DMS53 treated with DMSO at 0.1 percent for 48 hours (cell line): ENCODE results near the gene CTNNA2.

Source experiments
- DNase-seq: peaks from one replicate; lab custom pipeline; 2025; ENCODE audit not compliant: unreplicated experiment; lab: John Stamatoyannopoulos, UW

Gene CTNNA2

DNA sequence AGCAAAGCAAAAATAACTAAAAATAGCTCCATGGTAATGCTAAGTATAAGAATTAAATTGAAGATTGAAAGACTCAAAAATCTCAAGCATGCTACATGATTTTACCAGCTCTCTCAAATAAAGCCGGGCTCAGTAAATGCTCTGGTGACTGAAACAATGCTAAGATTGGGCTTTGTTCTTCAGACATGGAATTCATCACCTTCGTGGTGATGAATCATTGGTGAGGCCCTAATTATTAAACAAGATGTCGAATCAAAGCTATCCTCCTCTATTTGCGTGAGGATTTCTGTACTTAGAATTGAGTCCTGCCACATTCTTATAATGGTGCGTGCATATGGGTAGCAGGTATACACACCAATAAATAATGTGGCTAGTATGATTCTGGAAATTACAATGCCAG is 850.5 kb downstream of the CTNNA2 start:
- no peak for DNase-seq

- DNase-seq: no peak
Observed at GRCh38 chr2:80363791-80364349, 851.0 kb downstream of the CTNNA2 start.

DNA sequence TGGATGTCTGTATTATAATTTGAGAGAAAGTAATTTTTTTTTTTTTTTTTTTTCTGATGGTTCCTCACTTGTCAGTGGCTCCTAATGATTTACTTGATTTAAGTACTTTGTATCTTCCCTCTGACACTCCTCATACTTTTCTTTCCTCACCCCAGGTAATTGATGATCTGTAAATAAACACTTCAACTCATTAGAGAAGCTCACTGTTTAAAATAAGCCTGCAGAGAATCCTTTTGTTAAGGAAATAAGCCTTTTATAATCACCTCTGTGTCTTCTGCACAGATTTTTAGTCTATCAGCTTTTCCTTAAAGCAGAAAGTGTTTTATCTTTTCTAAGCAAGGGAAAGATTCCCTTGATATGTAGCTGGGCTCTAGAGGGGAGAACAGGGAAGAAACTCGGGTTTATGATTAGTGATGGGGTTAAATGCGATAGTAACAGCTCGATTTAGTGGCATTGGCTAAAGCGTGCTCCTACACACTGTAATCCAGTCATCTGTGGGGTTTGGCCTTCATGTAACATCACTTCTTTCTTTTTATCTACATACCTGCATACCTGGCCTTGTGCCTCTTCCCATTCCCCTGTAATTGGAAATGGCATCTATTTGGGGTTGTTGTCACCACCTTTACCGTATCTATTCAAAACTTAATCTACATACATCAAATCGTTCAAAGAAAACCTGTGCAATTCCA is 851.8 kb downstream of the CTNNA2 start:
- no peak for DNase-seq

DNA sequence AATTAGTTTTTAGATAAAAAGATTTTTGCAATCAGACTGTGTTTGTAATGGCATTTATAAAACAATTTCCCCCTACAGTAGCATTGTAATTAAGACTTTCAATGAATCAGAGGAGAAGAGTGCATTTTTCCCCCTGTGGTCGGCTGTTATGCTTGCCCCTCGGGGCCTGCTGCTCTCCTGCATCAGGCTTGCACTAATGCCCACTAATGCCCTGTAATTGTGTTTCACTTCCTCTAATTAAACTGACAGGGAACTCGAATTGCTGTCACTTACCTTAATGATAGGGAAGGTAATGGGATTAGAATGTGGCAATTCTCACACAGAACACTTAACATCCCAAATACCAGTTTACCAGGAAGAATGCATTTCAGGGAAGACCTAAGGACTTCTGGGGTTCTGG is 852.9 kb downstream of the CTNNA2 start:
- DNase-seq: no peak

- no peak for DNase-seq
Observed at GRCh38 chr2:80370375-80371009, 857.6 kb downstream of the CTNNA2 start.

- DNase-seq: no peak
Observed at GRCh38 chr2:80374105-80374504, 861.3 kb downstream of the CTNNA2 start.

- no peak for DNase-seq
Observed at GRCh38 chr2:80377071-80377470, 864.2 kb downstream of the CTNNA2 start.

DNA sequence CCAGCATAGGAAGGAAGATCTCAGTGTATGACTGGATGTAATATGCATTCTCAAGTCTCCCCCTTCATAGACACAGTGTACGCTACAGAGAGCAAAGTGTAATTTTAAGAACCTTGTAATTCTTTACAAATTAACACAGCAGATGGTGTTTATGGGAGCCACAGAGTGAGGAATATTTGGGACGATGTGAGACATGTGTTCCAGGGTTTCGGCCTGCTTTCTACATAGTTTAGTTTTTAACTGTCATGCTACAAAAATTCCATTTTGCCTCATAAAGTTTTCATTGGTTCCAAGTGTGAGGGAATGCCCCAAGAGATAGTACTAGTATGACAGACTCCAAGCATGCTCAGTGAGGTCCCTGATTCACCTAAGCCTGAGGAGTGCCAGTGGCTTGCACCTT is 867.9 kb downstream of the CTNNA2 start:
- no peak for DNase-seq

DNA sequence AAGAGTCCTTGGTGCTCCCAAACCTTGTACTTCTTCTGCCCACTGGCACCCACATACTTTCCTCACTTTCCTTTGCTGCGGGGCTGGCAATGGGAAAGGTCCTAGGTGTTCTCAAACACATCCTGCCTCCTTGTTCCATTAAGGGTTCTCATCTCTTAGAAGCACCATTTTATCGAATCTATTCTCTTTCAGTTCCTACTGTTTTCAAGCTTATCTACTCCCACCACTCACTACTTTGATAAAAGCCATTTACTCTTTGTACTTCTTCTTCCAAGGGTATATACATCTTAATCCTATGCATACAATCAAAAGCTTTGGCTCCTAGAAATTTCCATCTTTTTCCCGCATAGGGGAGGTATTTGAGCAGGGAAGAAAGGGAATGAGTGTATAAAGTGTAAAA is 868.8 kb downstream of the CTNNA2 start:
- DNase-seq: no peak

GRCh38 chr2:80392441-80392840 is 879.6 kb downstream of the CTNNA2 start:
- DNase-seq: no peak

- no peak for DNase-seq
Observed at GRCh38 chr2:80393991-80394390, 881.1 kb downstream of the CTNNA2 start.

GRCh38 chr2:80395251-80395650 is 882.4 kb downstream of the CTNNA2 start:
- no peak for DNase-seq

- DNase-seq: no peak
Observed at GRCh38 chr2:80396276-80396675, 883.4 kb downstream of the CTNNA2 start.

GRCh38 chr2:80403081-80403480 is 890.2 kb downstream of the CTNNA2 start:
- no peak for DNase-seq

- no peak for DNase-seq
Observed at GRCh38 chr2:80407377-80407776, 894.5 kb downstream of the CTNNA2 start.

- DNase-seq: no peak
Observed at GRCh38 chr2:80410346-80410745, 897.5 kb downstream of the CTNNA2 start.

- no peak for DNase-seq
Observed at GRCh38 chr2:80413136-80413535, 900.3 kb downstream of the CTNNA2 start.

DNA sequence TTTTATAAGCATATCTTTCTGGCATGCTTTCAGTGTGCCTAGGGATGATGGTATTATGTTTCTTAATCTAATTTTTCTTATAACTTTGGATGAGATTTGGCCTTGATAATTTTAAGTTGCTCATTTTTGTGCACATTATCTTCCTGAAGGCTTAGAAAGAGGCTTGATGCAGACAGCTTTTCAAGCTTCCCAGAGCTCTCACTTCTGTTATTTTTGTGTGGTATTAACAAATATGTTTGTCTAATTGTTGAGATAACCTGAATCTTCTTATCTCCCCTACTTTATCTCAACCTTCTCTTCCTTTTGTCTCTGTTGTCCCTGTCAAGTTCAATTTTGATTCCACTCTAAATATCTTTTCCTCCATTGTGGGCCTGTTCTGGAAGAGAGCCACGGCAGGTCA is 904.9 kb downstream of the CTNNA2 start:
- no peak for DNase-seq

DNA sequence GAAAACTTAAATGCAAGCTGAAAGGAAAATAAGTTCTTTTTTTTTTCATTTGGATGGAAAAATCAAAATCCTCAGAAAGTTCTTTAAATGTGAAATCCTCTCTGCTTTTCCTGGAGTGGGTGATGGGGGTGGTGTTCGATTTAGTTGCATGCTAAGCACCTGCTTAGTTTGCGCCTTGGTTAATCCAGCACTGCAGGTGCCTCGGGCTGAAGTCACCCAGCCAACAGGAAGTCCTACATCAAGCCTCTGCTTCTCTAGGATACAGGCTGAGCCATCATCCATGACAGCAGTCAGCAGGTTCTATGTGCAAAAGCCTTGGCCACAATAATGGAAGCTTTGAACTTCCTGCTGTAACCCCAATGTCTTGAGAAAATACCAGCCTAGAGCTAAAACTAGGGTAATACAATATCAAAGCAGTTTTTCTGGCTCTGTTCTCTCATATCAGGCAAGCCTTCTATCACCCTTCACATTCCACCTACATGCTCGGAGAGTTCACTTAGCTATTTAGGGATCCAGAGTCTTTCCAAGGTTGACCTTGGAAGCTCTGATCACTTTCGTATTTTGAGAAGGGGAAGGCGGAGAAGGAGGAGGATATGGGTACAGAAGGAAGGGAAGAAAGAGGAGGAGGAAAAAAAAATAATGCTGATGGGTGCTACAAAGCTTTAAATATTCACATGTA is 907.8 kb downstream of the CTNNA2 start:
- no peak for DNase-seq

GRCh38 chr2:80429251-80429650 is 916.4 kb downstream of the CTNNA2 start:
- no peak for DNase-seq

DNA sequence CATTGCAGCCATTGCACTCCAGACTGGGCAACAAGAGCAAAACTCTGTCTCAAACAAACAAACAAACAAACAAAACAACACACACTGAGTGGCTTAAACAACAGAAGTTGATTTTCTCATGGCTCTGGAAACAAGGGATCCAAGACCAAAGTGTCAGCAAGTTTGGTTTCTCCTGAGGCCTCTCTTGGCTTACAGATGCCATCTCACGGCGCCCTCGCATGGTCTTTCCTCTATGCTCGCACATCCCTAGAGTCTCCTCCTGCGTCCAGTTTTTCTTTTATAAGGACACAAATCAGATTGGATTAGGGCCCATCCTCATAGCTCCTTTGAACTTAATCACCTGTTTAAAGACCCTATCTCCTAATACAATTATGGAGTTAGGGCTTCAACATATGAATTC is 925.1 kb downstream of the CTNNA2 start:
- no peak for DNase-seq

DNA sequence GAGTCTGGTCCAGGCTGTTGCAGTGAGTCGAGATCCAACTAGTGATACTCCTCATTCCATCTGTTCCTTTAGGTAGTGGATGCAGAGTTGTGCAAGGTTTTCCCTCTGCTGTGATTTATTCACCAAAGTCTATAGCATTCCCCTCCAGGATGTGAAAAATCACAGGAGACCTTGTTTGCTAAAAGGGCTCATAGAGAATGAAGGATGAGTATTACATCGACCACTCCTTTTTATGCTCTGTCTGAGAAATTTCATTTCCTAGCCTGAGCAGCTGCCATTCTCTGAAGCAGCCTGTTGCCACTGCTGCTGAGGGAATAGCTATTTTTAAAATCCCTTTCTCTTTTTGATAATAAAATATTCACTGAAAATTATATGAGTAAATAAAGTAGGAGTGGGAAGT is 925.8 kb downstream of the CTNNA2 start:
- DNase-seq: no peak
